Spleen (tissue), 11 donors: Measurements from ENCODE around the gene CASP9. TPM values are rescaled to one million over a fixed set of nuclear protein-coding genes. Genes with fewer than 3 reads are reported as not detected.
"Not testable (repeated sequence)": the region's sequence is repeated elsewhere in the genome, so short reads cannot be mapped to it uniquely, and the experiment has no call there.

ENCODE experiments used
- DNase-seq: peaks from one replicate; pipeline ENCODE4 v3.0.0-alpha.2; 2020
- H3K27ac ChIP-seq, 8 donors: fragments of 200-600 bp; sonication (generic) in 7 of 8; 1 replicate in 4 of 8; 2 replicates in 4 of 8; pipeline versions ENCODE4 v1.5.0 to v1.8.0; 2016 to 2021; ENCODE audit warnings: inconsistent platforms in 4 of 8, mild to moderate bottlenecking in 4 of 8, moderate library complexity in 1 of 8
- H3K27me3 ChIP-seq, 7 donors: fragments of 200-600 bp; sonication (generic) in 6 of 7; replicated peaks in 1 of 7; 1 replicate in 4 of 7; 2 replicates in 3 of 7; pipeline versions ENCODE4 v1.5.0 to v1.8.0; 2016 to 2021; ENCODE audit warnings: inconsistent platforms in 3 of 7, mild to moderate bottlenecking in 1 of 7
- H3K36me3 ChIP-seq, 6 donors: fragments of 200-600 bp; sonication (generic) in 5 of 6; 1 replicate in 4 of 6; 2 replicates in 2 of 6; pipeline versions ENCODE4 v1.5.0 to v1.8.0; 2016 to 2021; ENCODE audit warnings: inconsistent platforms in 2 of 6
- H3K4me1 ChIP-seq, 6 donors: fragments of 200-600 bp; sonication (generic) in 5 of 6; 1 replicate in 3 of 6; 2 replicates in 3 of 6; pipeline versions ENCODE4 v1.5.0 to v1.8.0; 2016 to 2021; ENCODE audit warnings: inconsistent platforms in 3 of 6
- H3K4me3 ChIP-seq, 8 donors: fragments of 200-600 bp; sonication (generic) in 7 of 8; 1 replicate in 4 of 8; 2 replicates in 4 of 8; pipeline versions ENCODE4 v1.5.0 to v1.8.0; 2016 to 2021; ENCODE audit warnings: inconsistent platforms in 4 of 8, mild to moderate bottlenecking in 4 of 8, moderate library complexity in 2 of 8
- H3K9me3 ChIP-seq, 8 donors: fragments of 200-600 bp; sonication (generic) in 7 of 8; 1 replicate in 4 of 8; 2 replicates in 4 of 8; pipeline versions ENCODE4 v1.5.0 to v1.8.0; 2016 to 2021; ENCODE audit warnings: inconsistent platforms in 4 of 8
- CTCF ChIP-seq, 11 experiments: fragments of 200-600 bp in 7 of 11; fragments of 450-650 bp in 4 of 11; sonication (generic) in 4 of 11; IDR thresholded peaks in 8 of 11; conservative IDR thresholded peaks in 3 of 11; 1 replicate in 7 of 11; 2 replicates in 4 of 11; pipeline versions ENCODE4 v1.4.0 to v1.8.0; 2016 to 2021; ENCODE audit warnings: antibody characterized with exemption in 11 of 11, inconsistent platforms in 4 of 11, mild to moderate bottlenecking in 1 of 11
- POLR2A ChIP-seq, 3 donors: fragments of 450-650 bp; IDR thresholded peaks; one replicate each; pipeline ENCODE4 v1.5.1; 2017; ENCODE audit warnings: antibody characterized with exemption in 3 of 3, mild to moderate bottlenecking in 1 of 3
- POLR2AphosphoS5 ChIP-seq, 3 donors: sonication (generic); formaldehyde crosslinking; IDR thresholded peaks; one replicate each; pipeline ENCODE4 v1.5.1; 2017; ENCODE audit warnings: antibody characterized with exemption in 3 of 3
- WGBS, 5 donors: extraction: QIAGEN DNeasy Blood & Tissue Kit in 3 of 5; methylation state at CpG; one replicate each; pipeline versions ENCODE4 v1.1.5 to v1.1.7; 2013 to 2018; 5-methylcytosine and 5-hydroxymethylcytosine counted together
- intact Hi-C: fragments of 100-400 bp; cut with DNase I; formaldehyde crosslinking; loops from one replicate; pipeline ENCODE4 v1.15.0; 2023; ENCODE audit warnings: low total_unique reads
- polyA plus RNA-seq, 3 donors: library from polyadenylated mRNA; stranded (reverse); fragments of 200-250 nt; gene quantifications; one replicate each; pipeline ENCODE4 v1.2.1, GENCODE V29; 2013
- total RNA-seq, 7 donors: library from RNA; depleted of rRNA in 3 of 7; stranded (reverse); fragments of >200 nt in 3 of 7; fragmentation: NEBNext Ultra II Directional in 4 of 7; extraction: Animal tissue kit (Norgen Biotek cat#: 25700) in 4 of 7; gene quantifications; one replicate each; pipeline versions ENCODE4 v1.1.0 to v1.2.1, GENCODE V29; 2016 to 2021
- donor health status: healthy with polysubstance abuse.
- donor health status: DM: no; HTN: no; CAD: no; lungs with moderate emphysema.
- donor health status: DM: no; HTN: no; CAD: no.
- donor health status: Bipolar disorder and iron deficiency.
- donor health status: healthy.
- donor health status: DM: no; HTN: no; CAD: no.
- donor health status: DM: yes; HTN: yes; CAD: no.

CASP9 gene
- total and polyA plus RNA-seq, 10 donors = 10.3 to 17.7 (median 11.5) TPM

GRCh38 chr1:15476927-15477326, 47.1 kb downstream of the CASP9 start:
- TF ChIP-seq POLR2A (IDR thresholded peaks at IDR 0.05) (no peak), CTCF (IDR thresholded peaks at IDR 0.05 in 8 of 11, conservative IDR thresholded peaks at IDR 0.05 in 3 of 11) (no peak), POLR2AphosphoS5 (IDR thresholded peaks at IDR 0.05) (no peak)
- intact Hi-C loops = no loop called here

GRCh38 chr1:15475752-15476314, 48.2 kb downstream of the CASP9 start, which contains the start of gene CELA2B:
CELA2B (plus strand) TSS chr1:15476104; CDS start chr1:15476126, 22 bp downstream.
- no peak for TF ChIP-seq POLR2A (IDR thresholded peaks at IDR 0.05)
- TF ChIP-seq POLR2AphosphoS5 (IDR thresholded peaks at IDR 0.05) = no peak
- no peak for TF ChIP-seq CTCF (IDR thresholded peaks at IDR 0.05 in 8 of 11, conservative IDR thresholded peaks at IDR 0.05 in 3 of 11)
- intact Hi-C loops = no loop called here
- no peak for DNase-seq

More at GRCh38 chr1:15476927-15477326, 47.1 kb downstream of the CASP9 start:
- no peaks in the 10 kb centered on the region for H3K9me3 ChIP-seq
- no peak overlapping the region for H3K4me3 ChIP-seq
- no peak overlapping the region for H3K27ac ChIP-seq
- H3K27me3 ChIP-seq = no peaks in the 10 kb centered on the region
- WGBS, 5 donors = 91 to 95% (median 94%) methylated on average over 3 of the region's 3 CpGs
- no peaks in the 10 kb centered on the region for H3K36me3 ChIP-seq
- DNase-seq = no peak
- no peaks in the 10 kb centered on the region for H3K4me1 ChIP-seq

DNA sequence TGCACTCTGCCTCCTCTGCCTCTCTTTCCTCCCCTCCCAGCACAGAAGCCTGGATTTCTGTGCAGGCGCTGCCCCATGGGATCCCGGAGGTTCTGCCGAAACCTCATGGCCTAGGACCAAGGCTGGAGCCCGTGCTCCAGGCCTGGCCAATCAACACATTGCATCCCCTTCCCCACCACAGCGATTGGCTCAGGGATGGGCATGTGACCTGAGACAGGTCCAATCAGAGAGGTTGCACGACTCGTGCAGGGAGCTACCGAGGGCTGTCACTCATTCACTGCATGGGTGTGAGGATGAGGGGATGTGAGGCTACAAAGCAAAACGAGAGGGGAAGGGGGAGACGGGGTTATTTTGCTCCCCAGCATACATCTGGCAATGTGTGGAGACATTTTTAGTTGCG, 51.4 kb downstream of the CASP9 start:
- intact Hi-C loops = no loop called here
- no peak overlapping the region for H3K4me3 ChIP-seq
- no peaks in the 10 kb centered on the region for H3K36me3 ChIP-seq
- H3K4me1 ChIP-seq = no peaks in the 10 kb centered on the region
- no peak for DNase-seq
- no peak for TF ChIP-seq POLR2A (IDR thresholded peaks at IDR 0.05)
- no peak for TF ChIP-seq CTCF (IDR thresholded peaks at IDR 0.05 in 8 of 11, conservative IDR thresholded peaks at IDR 0.05 in 3 of 11)
- no peak for TF ChIP-seq POLR2AphosphoS5 (IDR thresholded peaks at IDR 0.05)
- H3K9me3 ChIP-seq = peaks cover 0 to 6% (median 0%) of the 10 kb centered on the region in 8 donors
- H3K27me3 ChIP-seq = no peaks in the 10 kb centered on the region
- 84 to 93% (median 87%) methylated on average over 11 of the region's 11 CpGs for WGBS, 5 donors
- no peak overlapping the region for H3K27ac ChIP-seq

More at GRCh38 chr1:15475752-15476314, 48.2 kb downstream of the CASP9 start, which contains the start of gene CELA2B:
- peaks cover 0 to 2% (median 0%) of the 10 kb centered on the region in 8 donors for H3K9me3 ChIP-seq
- H3K27me3 ChIP-seq = no peaks in the 10 kb centered on the region
- H3K4me3 ChIP-seq = no peak within 1 kb of the TSS
- H3K36me3 ChIP-seq = no peaks in the 10 kb centered on the region
- 80 to 92% (median 85%) methylated on average over 5 of the region's 5 CpGs for WGBS, 5 donors
- no peak within 1 kb of the TSS for H3K27ac ChIP-seq
- H3K4me1 ChIP-seq = no peaks in the 10 kb centered on the region

DNA sequence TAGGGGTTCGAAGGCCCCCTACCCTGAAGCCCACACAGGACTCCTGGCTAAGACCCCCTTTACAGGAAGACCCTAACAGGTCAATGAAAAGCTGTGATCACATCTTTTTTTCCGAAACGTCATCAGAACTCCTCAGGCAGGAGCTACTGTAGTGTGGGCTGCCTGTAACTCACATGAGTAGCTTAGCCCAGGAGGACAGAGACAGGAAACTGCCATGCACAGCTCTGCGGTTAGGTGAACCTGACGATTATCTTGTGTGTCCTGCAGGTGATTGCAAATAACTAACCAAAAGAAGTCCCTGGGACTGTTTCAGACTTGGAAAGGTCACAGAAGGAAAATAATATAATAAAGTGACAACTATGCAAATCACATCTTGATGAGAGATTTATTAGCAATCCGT, 52.3 kb downstream of the CASP9 start:
- H3K9me3 ChIP-seq, intact Hi-C loops, H3K36me3 ChIP-seq, H3K4me1 ChIP-seq, H3K4me3 ChIP-seq, DNase-seq, H3K27ac ChIP-seq, H3K27me3 ChIP-seq: not testable (repeated sequence)
- 77 to 79% (median 78%) methylated on average over 6 of the region's 6 CpGs for WGBS, 5 donors

DNA sequence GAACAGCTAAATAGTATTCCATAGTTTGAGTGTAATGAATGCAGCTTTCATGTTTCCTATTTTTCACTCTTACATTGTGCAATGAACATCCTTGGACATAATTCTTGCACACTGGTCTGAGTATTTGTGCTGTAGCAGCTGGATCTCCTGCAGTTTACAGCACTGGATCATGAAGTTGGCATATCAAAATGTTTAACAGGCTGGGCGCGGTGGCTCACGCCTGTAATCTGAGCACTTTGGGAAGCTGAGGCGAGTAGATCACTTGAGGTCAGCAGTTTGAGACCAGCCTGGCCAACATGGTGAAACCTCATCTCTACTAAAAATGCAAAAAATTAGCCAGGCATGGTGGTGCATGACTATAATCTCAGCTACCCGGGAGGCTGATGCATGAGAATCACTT, 52.9 kb downstream of the CASP9 start:
- H3K27ac ChIP-seq, H3K9me3 ChIP-seq, H3K4me3 ChIP-seq, H3K27me3 ChIP-seq, H3K36me3 ChIP-seq, H3K4me1 ChIP-seq, DNase-seq, intact Hi-C loops: not testable (repeated sequence)
- WGBS, 5 donors = 89 to 96% (median 94%) methylated on average over 5 of the region's 5 CpGs

DNA sequence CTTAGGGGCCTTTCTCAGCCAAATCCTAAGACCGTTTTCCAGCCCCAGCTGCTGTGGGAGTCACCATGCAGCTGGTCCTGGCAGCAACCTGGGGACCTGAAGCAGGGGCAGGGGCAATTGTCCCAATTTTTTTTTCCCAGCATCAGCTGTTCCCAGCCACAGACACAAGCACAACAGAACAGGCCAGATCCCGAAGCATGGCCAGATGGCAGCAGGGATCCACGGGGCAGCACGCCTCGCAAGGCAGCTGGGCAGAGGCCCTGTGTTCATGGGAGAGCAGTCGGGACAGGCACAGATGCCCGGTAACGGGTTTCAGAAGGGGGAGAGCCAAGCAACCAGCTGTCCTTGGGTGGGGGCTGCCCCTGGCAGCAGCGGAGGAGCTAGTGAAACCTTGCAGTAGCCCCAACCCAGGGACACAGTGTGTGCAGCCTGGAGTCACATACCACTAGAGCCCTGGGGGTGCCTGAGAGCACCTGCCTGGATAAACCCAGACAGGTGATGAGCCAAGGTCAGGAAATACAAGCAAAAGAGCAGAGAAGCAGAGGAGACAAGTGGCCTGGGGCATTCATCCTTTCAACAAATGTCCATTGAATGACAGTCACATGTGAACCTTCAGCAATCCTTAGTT, 54.1 kb downstream of the CASP9 start:
- H3K27me3 ChIP-seq, H3K27ac ChIP-seq, intact Hi-C loops, H3K4me3 ChIP-seq, H3K4me1 ChIP-seq, H3K9me3 ChIP-seq, DNase-seq, H3K36me3 ChIP-seq: not testable (repeated sequence)
- 79 to 92% (median 83%) methylated on average over 5 to 9 of the region's 9 CpGs for WGBS, 5 donors
